OCI-LY3 (cell line): Measurements from ENCODE around the gene CCDC110.

ENCODE experiments used
- CTCF ChIP-seq: fragments of 200-600, 300-600 bp; sonication (generic); IDR thresholded peaks from 2 replicates; pipeline ENCODE4 v1.5.1; 2014; ENCODE audit warnings: antibody characterized with exemption, low read length, low read depth
- EZH2phosphoT487 ChIP-seq: fragments of 200-600 bp; shearing (Covaris generic); IDR thresholded peaks from 2 replicates; pipeline ENCODE4 v1.6.1; 2018; ENCODE audit warnings: antibody characterized with exemption, mixed run types, low read depth

- no peak for TF ChIP-seq CTCF
- no peak for TF ChIP-seq EZH2phosphoT487
Observed at GRCh38 chr4:185469580-185470154, 1.9 kb downstream of the CCDC110 start.
